Activated CD8-positive, alpha-beta memory T cell treated with anti-CD3 and anti-CD28 coated beads for 1 hour (primary cell): ENCODE data around the gene FANCL.
"Not testable (repeated sequence)": the region's sequence is repeated elsewhere in the genome, so short reads cannot be mapped to it uniquely, and the experiment has no call there.

ENCODE experiments used
- DNase-seq, 2 donors: peaks; one replicate each; pipeline ENCODE4 v3.0.0-alpha.2; 2020; ENCODE audit warnings: low read depth in 1 of 2; ENCODE audit errors: extremely low read depth in 1 of 2

FANCL gene

GRCh38 chr2:58240670-58241545 is at the start of gene FANCL:
Gene FANCL, minus strand, starts transcription at chr2:58241325. Its CDS starts 12 bp downstream, at chr2:58241313.
- DNase-seq, result peak in 1 of 2 donors; percentile 47

DNA sequence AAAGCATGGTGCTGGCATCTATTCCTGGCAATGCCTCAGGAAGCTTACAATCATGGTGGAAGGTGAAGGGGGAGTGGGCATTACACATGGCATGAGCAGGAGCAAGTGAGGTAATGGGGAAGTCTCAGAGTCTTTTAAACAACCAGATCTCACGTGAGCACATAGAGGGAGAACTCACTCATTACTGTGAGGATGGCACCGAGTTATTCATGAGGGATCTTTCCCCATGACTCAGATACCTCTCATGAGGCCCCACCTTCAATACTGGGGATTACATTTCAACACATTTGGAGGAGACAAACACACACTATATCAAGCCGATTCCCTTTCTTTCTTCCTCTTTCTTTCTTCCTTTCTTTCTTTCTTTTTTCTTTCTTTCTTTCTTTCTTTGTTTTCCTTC is 47.9 kb upstream of the FANCL start:
- DNase-seq, result no peak

DNA sequence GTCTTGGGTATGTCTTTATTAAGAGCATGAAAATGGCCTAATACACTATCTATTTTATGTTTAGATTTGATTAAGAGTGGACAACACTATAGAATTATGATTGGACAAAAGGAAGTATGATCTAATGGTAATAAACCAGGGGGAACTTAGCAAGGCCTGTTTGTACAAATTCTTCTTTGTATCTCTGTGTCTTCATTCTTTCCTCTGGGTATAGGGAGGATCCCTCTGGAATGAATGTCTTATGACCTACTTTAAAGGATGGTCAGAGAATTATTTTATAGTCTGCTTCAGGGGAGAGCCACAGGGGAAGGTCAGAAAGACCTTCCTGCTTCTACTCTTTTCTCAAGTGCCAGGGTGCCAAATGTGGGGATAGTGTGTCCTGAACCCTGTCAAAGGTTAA is 42.8 kb upstream of the FANCL start:
- DNase-seq, result no peak

DNA sequence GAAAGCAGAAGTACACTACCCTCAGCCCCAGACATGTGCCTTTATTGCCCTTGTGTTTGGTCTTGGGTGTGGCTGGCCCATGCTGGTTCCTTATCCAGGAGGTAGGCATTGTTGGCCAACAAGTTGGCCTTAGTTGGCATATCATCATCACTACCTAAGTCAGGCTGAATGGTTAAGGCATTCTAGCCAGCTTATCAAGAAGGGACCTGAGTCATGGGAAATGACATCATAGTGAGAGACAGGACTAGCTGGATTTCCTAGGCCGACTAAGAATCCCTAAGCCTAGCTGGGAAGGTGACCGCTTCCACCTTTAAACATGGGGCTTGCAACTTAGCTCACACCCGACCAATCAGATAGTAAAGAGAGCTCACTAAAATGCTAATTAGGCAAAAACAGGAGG is 34.0 kb upstream of the FANCL start:
- DNase-seq, result not testable (repeated sequence)

DNA sequence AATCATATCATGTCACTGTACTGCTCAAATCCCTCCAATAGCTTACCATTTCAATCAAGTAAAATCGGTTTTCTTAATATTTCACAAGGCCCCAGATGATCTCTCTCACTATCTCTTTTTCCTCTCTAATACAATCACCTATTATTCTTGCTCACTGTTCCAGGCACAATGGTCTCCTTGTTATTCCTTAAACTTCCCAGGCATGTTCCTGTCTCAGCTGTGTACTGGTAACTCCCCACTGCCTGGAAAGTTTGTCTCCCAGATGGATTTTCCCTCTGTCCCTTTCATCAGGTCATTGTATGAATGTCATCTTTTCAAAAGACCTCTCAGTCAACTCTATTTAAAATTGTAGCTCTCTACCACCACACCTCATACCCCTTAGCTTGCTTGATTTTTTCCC is 30.7 kb upstream of the FANCL start:
- no peak for DNase-seq

DNA sequence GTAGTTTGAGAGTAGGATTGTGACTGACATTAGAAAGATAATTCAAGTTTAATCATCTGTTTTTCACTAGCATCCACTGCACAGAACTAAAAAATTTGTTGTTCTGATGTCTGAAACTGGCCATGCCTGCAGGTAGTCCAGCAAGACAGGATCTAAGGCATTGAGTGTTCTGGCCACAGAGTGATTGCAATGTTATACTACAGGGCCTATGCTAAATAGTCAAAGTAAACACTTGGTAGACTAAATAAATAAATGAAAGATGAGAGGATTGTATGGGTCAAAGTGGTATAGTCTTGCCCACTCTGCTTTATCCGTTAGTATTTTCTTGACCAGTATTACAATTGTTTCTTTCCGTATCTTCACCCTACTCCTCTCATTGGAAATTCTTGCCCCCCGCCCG is 27.6 kb upstream of the FANCL start:
- DNase-seq, result no peak

DNA sequence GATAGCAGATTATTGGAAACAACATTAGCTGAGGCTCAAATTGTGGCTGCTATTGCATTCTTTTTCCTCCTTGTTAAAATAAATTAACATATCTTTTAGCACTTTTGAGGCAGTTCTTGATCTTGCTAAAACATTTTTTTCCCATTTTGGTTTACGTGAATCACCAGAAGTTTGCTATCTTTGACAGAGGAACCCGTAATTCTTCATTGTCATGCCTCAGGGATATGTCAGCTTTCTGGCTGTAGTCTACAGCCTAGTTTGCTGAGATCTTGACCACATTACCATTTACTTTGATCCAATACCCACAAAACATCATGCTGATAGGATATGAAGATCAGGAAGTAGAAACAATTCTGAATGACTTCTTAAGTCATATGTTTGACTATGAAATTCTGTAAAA is 25.1 kb upstream of the FANCL start:
- no peak for DNase-seq

DNA sequence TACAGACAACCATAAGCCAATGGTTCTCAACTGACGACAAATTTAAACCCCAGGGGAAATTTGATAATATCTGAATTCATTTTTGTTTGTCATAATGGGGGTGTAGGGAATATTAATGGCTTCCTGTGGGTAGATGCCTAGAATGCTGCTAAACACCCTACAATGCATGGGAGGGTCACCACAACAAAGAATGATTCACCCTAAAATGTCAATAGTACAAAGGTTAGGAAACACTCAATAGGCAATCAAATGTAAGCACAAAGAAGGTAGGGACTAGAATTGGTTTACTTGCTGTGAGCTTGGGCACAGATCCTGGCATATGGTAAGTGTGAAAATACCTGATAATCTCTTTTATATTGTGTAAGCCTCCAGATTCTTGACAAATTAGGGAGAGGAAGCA is 20.1 kb upstream of the FANCL start:
- DNase-seq, result no peak

GRCh38 chr2:58258456-58258855 is 17.3 kb upstream of the FANCL start:
- not testable (repeated sequence) for DNase-seq

DNA sequence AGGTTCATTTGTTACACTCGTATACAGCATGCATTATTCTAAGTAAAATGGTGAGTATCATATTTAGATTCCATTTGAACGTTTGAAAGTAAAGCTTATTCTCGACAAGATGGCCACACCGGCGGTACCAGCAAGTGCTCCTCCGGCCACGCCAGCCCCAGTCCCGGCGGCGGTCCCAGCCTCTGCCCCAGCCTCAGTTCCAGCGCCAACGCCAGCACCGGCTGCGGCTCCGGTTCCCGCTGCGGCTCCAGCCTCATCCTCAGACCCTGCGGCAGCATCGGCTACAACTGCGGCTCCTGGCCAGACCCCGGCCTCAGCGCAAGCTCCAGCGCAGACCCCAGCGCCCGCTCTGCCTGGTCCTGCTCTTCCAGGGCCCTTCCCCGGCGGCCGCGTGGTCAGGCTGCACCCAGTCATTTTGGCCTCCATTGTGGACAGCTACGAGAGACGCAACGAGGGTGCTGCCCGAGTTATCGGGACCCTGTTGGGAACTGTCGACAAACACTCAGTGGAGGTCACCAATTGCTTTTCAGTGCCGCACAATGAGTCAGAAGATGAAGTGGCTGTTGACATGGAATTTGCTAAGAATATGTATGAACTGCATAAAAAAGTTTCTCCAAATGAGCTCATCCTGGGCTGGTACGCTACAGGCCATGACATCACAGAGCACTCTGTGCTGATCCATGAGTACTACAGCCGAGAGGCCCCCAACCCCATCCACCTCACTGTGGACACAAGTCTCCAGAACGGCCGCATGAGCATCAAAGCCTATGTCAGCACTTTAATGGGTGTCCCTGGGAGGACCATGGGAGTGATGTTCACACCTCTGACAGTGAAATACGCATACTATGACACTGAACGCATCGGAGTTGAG is 10.4 kb upstream of the FANCL start:
- not testable (repeated sequence) for DNase-seq

GRCh38 chr2:58241546-58241864 is 380 bp upstream of the FANCL start:
- DNase-seq, result no peak

DNA sequence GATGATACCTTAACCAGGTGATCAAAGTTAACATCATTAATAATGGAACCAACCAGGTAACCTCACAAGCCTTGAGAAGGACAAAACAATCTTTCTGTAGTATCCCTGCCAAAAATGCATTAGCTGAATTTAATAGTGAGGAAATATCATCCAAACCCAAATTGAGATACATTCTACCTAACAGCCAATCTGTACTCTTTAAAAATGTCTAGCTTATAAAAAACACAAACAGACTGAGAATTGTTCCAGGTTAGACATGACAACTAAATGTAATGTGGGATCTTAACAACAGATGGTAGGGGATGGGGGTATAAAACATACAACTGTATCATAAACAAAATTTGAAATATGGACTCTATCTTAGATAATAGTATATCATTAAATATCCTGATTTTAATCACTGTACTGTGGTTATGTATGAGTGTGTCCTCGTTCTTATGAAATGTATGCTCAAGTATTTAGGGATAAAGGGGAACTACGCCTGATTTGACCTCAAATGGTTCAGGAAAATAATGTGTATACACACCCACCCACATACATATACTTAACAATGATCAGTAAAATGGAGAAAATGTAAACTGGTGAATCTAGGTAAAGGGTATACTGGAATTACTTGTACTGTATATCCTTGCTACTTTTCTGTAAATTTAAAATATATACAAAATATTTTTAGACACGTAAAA is 1.7 kb downstream of the FANCL start:
- DNase-seq, result no peak

GRCh38 chr2:58237741-58238140 is 3.4 kb downstream of the FANCL start:
- DNase-seq, result no peak

DNA sequence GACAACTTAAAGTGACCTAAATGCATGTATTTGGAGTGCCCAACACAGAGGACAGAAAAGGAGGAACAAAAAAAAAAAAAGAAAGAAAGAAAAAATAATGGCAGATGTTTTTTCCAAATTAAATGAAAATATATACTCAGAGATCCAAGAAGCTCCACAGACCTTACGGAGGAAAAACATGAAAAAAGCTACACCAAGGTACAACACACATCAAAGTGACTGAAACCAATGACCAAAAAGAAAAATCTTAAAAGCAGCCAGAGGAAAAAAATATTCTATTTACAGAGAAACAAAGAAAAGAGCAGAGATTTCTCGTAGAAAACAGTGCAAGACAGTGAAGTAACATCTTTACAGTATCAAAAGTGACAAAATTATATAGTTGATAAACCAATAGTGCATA is 5.1 kb downstream of the FANCL start:
- no peak for DNase-seq

DNA sequence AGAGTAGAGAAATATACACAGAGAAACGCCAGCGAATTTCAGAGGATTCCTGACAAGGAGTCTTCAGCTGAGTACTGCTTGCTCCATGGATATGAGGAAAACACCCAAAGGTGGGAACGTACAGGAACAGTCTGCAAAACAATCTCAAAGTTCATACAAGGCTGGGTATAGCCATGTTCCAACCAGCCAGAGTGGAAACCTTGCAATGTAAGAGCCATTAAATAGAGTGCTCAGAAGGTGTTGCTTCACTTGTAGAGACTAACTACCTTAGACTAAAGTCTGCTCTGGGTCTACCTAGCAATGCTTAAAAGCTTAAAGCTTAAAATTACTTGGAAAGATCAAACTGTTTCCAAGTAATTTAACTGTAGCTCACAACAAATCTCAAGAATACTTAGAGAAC is 6.0 kb downstream of the FANCL start:
- DNase-seq, result no peak

- no peak for DNase-seq
These were observed 12.8 kb downstream of the FANCL start for GRCh38 chr2:58228299-58228698.

DNA sequence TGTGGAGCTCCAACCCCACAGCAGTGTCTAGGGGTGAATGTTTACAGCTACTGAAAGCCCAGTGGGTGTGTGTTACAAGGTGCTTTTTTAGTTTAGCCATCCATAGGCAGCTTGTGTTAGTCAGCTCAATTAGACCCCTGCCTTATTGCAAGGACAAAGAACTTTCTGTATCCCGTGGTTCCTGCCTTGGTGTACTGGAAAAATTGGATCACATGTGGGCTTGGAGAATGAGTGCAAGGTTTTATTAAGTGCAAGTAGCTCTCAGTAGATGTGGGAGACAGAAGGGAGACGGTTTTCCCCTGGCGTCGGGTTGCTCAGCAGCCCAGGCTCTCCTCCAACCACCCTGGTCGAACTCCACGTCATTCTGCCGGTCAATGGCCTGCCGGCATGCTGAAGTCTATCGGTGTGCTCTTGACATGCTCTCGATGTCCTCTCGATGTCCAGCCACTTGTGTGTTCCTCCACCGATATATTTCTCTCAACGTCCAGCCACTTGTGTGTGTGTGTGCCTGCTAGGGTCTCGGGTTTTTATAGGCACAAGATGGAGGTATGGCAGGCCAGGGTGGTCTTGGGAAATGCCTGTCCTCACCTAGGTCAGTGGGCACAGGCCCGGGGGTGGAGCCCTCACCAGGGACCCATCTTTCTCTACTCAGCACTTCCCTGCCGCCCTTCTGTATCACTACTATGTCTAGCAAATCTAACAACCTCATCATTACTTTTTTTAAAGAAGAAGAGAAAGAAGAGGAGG is 13.8 kb downstream of the FANCL start:
- DNase-seq, result no peak

DNA sequence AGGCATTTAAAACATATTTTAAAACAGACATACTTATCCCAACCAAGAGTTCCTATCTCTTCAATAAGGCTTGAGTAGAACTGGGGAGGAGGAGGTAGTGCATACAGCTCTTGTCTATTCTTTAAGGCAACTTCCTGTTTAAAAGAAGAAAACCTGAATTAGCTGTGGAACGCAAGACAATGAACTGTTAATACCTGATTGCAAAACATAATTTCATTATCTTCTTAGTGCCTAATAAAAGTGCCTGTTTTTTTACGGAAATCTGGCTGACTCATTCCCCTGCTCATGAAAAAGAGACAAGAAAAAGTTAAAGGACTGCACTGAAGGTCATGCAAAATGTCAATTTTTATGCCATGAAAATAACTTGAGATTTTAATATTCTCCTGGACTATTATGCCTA is 19.2 kb downstream of the FANCL start:
- no peak for DNase-seq

DNA sequence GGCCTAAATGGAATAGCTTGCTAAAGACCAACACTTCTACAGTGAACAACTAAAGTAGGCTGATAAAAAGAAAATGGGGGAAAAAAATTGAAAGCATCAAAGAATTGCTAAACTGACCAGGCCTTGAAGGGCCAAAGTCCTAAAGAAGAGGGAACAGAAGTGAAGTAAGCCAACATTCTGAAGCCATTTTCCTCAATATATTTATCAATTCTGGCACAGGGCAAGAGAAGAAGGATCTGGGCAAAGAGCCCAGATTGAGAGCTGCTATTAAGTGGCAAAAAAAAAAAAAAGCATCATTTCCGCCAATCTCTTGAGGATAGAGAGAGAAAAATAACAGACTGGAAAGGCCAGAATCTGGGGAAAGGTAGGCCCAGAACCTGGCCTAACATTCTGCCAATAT is 25.7 kb downstream of the FANCL start:
- DNase-seq, result no peak

DNA sequence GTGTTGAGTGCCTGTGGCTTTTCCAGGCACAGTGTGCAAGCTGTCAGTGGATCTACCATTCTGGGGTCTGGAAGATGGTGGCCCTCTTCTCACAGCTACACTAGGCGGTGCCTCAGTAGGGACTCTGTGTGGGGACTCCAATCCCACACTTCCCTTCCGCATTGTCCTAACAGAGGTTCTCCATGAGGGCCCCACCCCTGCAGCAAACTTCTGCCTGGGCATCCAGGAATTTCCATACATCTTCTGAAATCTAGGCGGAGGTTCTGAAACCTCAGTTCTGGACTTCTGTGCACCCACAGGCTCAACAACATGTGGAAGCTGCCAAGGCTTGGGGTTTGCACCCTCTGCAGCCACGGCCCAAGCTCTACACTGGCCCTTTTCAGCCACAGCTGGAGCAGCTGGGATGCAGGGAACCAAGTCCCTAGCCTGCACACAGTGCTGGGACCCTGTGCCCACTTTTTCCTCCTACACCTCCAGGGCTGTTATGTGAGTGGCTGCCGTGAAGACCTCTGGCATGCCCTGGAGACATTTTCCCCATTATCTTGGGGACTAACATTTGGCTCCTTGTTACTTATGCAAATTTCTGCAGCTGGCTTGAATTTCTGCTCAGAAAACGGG is 30.1 kb downstream of the FANCL start:
- not testable (repeated sequence) for DNase-seq
